Endodermal cell (in vitro differentiated cells): ENCODE data around the gene GTPBP4. TPM values are rescaled to one million over a fixed set of nuclear protein-coding genes. Genes with fewer than 3 reads are reported as not detected.

Source experiments
- DNase-seq: peaks from one replicate; pipeline ENCODE4 v3.0.0-alpha.2; 2017
- H3K27ac ChIP-seq: 2 replicates; pipeline ENCODE4 v1.5.1; 2013; ENCODE audit warnings: mild to moderate bottlenecking, low read depth, low read length, moderate library complexity
- H3K27me3 ChIP-seq: 2 replicates; pipeline ENCODE4 v1.6.1; 2013; ENCODE audit warnings: mild to moderate bottlenecking, low read length, moderate library complexity; ENCODE audit not compliant: insufficient read depth, control insufficient read depth, poor library complexity, severe bottlenecking
- H3K36me3 ChIP-seq: 2 replicates; pipeline ENCODE4 v1.7.0; 2013; ENCODE audit warnings: mild to moderate bottlenecking, low read length, moderate library complexity; ENCODE audit not compliant: control insufficient read depth, insufficient read depth
- H3K4me1 ChIP-seq: one replicate; pipeline ENCODE4 v1.7.0; 2013; ENCODE audit warnings: low read length; ENCODE audit not compliant: control insufficient read depth, insufficient read depth
- H3K4me3 ChIP-seq: 2 replicates; pipeline ENCODE4 v1.5.1; 2013; ENCODE audit warnings: mild to moderate bottlenecking, low read length, moderate library complexity
- H3K9ac ChIP-seq: 2 replicates; pipeline ENCODE4 v1.6.1; 2013; ENCODE audit warnings: mild to moderate bottlenecking, low read length, moderate library complexity; ENCODE audit not compliant: poor library complexity, severe bottlenecking; ENCODE audit errors: extremely low read depth
- H3K9me3 ChIP-seq: 2 replicates; pipeline ENCODE4 v1.6.1; 2013; ENCODE audit warnings: mild to moderate bottlenecking, low read length, moderate library complexity; ENCODE audit not compliant: control insufficient read depth
- H3K27ac Mint-ChIP-seq: 2 replicates; pipeline ENCODE4 v1.8.0; 2020; ENCODE audit warnings: mixed read lengths
- H3K27me3 Mint-ChIP-seq: 2 replicates; pipeline ENCODE4 v1.8.0; 2021; ENCODE audit warnings: mild to moderate bottlenecking, mixed read lengths; ENCODE audit not compliant: insufficient read depth
- H3K36me3 Mint-ChIP-seq: 2 replicates; pipeline ENCODE4 v1.8.0; 2020; ENCODE audit warnings: low read depth, mixed read lengths
- H3K4me1 Mint-ChIP-seq: 2 replicates; pipeline ENCODE4 v1.8.0; 2020; ENCODE audit warnings: mixed read lengths
- H3K4me3 Mint-ChIP-seq: 2 replicates; pipeline ENCODE4 v1.8.0; 2020; ENCODE audit warnings: mild to moderate bottlenecking, moderate library complexity, mixed read lengths
- H3K9me3 Mint-ChIP-seq: 2 replicates; pipeline ENCODE4 v1.8.0; 2020; ENCODE audit warnings: mild to moderate bottlenecking, mixed read lengths
- WGBS, 2 experiments: methylation state at CpG; one replicate each; pipeline versions ENCODE4 v1.1.5 to v1.1.7; 2013; ENCODE audit warnings: missing lambda C conversion rate in 2 of 2, mixed read lengths in 1 of 2; ENCODE audit not compliant: insufficient coverage in 1 of 2, insufficient read length in 1 of 2; 5-methylcytosine and 5-hydroxymethylcytosine counted together
- total RNA-seq, 2 donors: library from RNA; stranded (reverse); fragmentation: NEBNext Ultra II Directional in 1 of 2; extraction: Animal tissue kit (Norgen Biotek cat#: 25700) in 1 of 2; gene quantifications; 2 replicates in 1 of 2; 3 replicates in 1 of 2; pipeline ENCODE4 v1.2.1, GENCODE V29; 2021
- TF ChIP-seq, protein P1 (sequence below): fragments of 200-600 bp; sonication (generic); conservative IDR thresholded peaks from 2 replicates; pipeline ENCODE4 v1.5.0; 2021; ENCODE audit warnings: antibody characterized with exemption, mild to moderate bottlenecking

The GTPBP4 gene
- total RNA-seq, 2 donors from 2014 or later = 67.2 to 70.9 TPM

DNA sequence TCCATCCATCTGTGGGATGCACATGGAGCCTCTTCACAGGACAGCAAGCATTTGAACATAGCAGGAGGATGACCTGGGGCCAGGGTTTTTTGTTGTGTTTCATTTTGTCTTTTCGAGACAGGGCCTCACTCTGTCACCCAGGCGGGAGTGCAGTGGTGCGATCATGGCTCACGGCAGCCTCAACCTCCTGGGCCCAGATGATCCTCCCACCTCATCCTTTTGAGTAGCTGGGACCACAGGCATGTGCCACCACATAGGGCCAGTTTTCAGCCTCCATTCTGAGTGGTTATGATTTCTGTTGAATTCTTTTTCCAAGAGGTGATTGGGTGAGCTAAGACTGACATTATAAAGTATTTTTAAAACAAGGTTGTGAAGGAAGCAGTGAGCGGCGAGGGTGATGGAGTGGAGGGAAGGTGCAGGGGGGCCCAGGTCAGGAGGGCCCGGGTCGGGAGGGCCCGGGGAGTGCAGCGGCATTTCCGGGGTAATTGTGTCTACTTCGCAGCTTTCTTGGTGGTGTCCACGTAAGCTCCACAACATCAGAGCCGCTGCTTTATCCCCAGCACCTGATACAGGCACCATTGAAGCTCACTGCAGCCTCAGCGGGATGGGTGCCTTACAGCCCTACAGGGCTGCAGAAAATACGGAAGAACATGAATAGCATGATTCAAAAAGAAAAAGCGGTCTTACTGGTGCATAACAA, 44.8 kb upstream of the GTPBP4 start:
- Mint-ChIP-seq H3K4me3 (no peak overlapping the region), H3K27me3 (peaks cover 4% of the 10 kb centered on the region), H3K27ac (no peak overlapping the region), H3K36me3 (no peaks in the 10 kb centered on the region), H3K9me3 (no peaks in the 10 kb centered on the region), H3K4me1 (peaks cover 8% of the 10 kb centered on the region)
- Histone ChIP-seq H3K9me3 (no peaks in the 10 kb centered on the region), H3K36me3 (no peaks in the 10 kb centered on the region), H3K27me3 (no peaks in the 10 kb centered on the region), H3K9ac (no peak overlapping the region), H3K27ac (no peak overlapping the region), H3K4me3 (no peak overlapping the region), H3K4me1 (no peaks in the 10 kb centered on the region)
- TF ChIP-seq, protein P1, sequence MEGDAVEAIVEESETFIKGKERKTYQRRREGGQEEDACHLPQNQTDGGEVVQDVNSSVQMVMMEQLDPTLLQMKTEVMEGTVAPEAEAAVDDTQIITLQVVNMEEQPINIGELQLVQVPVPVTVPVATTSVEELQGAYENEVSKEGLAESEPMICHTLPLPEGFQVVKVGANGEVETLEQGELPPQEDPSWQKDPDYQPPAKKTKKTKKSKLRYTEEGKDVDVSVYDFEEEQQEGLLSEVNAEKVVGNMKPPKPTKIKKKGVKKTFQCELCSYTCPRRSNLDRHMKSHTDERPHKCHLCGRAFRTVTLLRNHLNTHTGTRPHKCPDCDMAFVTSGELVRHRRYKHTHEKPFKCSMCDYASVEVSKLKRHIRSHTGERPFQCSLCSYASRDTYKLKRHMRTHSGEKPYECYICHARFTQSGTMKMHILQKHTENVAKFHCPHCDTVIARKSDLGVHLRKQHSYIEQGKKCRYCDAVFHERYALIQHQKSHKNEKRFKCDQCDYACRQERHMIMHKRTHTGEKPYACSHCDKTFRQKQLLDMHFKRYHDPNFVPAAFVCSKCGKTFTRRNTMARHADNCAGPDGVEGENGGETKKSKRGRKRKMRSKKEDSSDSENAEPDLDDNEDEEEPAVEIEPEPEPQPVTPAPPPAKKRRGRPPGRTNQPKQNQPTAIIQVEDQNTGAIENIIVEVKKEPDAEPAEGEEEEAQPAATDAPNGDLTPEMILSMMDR = no peak
- DNase-seq = no peak
- 89 to 93% methylated on average over 9 to 17 of the region's 17 CpGs for WGBS, 2 experiments

DNA sequence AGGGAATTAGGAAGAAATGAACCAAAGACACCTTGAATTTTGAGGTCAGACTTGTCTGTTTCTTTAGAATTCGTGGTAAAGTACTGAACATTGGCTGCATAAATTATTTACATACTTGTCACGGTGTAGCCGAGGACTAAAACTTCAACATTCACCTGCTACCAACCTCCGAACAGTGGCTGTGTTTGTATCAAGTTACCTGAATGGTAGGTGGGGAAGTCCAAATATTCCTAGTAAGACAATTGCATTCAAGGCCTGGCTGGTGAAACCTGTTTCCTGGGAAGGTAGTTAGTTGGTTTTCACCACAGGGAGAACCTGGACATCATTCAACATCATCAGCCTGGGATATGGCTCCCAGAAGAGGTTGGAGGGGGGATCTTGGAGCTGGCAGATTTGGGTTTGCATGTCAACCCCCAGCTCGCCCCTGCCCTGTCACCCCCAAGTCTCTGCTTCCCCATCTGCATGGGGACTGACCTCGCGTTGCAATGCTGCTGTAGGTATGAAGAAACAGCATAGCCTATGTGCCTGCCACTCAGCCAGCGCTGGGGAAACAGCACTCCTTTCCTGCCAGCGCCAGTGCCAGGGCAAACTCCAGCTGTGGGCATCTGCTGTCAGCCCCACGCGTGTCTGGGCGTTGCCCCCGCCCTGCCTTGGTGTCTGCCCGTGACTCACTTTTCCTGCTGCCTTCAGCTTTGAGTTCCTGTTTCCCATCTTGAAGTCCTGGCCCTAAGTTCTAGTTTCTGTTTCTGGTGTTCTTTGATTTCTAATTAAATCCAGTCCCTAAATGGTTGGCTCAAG, 44.0 kb upstream of the GTPBP4 start:
- WGBS, 2 experiments = 91 to 95% methylated on average over 10 to 14 of the region's 14 CpGs
- DNase-seq = no peak
- no peaks in the 10 kb centered on the region for H3K36me3 Mint-ChIP-seq

DNA sequence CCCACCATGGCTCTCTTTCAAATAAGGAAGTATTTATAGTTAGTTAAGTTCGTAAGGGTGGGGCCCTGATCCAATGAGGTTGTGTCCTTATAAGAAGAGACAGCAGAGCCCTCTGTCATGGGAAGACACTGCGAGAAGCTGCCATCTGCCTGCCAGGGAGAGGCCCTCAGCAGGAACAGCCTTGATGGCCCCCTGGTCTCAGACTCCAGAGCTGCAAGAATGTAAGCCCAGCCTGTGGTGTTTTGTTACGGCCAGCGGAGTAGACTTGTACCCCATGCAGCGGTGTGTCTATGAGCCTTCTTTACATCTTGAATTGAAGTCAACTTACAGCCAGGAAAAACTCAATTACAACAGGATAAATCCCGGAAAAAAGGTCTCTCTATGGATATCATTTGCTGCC, 42.5 kb upstream of the GTPBP4 start:
- no peak overlapping the region for H3K4me3 ChIP-seq
- WGBS, 2 experiments = 89 to 91% methylated on average over 5 to 6 of the region's 6 CpGs
- H3K27ac Mint-ChIP-seq = no peak overlapping the region

More for the DNA sequence above, 44.0 kb upstream of the GTPBP4 start:
- Mint-ChIP-seq H3K27ac (no peak overlapping the region), H3K9me3 (no peaks in the 10 kb centered on the region), H3K27me3 (peaks cover 4% of the 10 kb centered on the region), H3K4me1 (peaks cover 8% of the 10 kb centered on the region), H3K4me3 (no peak overlapping the region)
- TF ChIP-seq, protein P1 = no peak
- Histone ChIP-seq H3K4me1 (no peaks in the 10 kb centered on the region), H3K27me3 (no peaks in the 10 kb centered on the region), H3K27ac (no peak overlapping the region), H3K36me3 (no peaks in the 10 kb centered on the region), H3K9ac (no peak overlapping the region), H3K9me3 (no peaks in the 10 kb centered on the region), H3K4me3 (no peak overlapping the region)

More for the DNA sequence above, 42.5 kb upstream of the GTPBP4 start:
- DNase-seq = no peak
- no peaks in the 10 kb centered on the region for H3K4me1 ChIP-seq
- TF ChIP-seq, protein P1 = no peak
- no peaks in the 10 kb centered on the region for H3K9me3 ChIP-seq
- H3K9ac ChIP-seq = no peak overlapping the region
- H3K36me3 Mint-ChIP-seq = no peaks in the 10 kb centered on the region
- H3K4me3 Mint-ChIP-seq = no peak overlapping the region
- H3K27me3 Mint-ChIP-seq = peaks cover 11% of the 10 kb centered on the region
- no peaks in the 10 kb centered on the region for H3K9me3 Mint-ChIP-seq
- peaks cover 4% of the 10 kb centered on the region for H3K4me1 Mint-ChIP-seq
- no peaks in the 10 kb centered on the region for H3K36me3 ChIP-seq
- H3K27ac ChIP-seq = no peak overlapping the region
- no peaks in the 10 kb centered on the region for H3K27me3 ChIP-seq
